NOMO-1 treated with dmso at 0.1 percent for 144 hours (cell line): Measurements from ENCODE around the gene PLOD3.
"Not testable (repeated sequence)": the region's sequence is repeated elsewhere in the genome, so short reads cannot be mapped to it uniquely, and the experiment has no call there.

Experiments
- DNase-seq: peaks from one replicate; lab custom pipeline; 2025; ENCODE audit not compliant: unreplicated experiment; lab: John Stamatoyannopoulos, UW

The PLOD3 gene, protein sequence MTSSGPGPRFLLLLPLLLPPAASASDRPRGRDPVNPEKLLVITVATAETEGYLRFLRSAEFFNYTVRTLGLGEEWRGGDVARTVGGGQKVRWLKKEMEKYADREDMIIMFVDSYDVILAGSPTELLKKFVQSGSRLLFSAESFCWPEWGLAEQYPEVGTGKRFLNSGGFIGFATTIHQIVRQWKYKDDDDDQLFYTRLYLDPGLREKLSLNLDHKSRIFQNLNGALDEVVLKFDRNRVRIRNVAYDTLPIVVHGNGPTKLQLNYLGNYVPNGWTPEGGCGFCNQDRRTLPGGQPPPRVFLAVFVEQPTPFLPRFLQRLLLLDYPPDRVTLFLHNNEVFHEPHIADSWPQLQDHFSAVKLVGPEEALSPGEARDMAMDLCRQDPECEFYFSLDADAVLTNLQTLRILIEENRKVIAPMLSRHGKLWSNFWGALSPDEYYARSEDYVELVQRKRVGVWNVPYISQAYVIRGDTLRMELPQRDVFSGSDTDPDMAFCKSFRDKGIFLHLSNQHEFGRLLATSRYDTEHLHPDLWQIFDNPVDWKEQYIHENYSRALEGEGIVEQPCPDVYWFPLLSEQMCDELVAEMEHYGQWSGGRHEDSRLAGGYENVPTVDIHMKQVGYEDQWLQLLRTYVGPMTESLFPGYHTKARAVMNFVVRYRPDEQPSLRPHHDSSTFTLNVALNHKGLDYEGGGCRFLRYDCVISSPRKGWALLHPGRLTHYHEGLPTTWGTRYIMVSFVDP

DNA sequence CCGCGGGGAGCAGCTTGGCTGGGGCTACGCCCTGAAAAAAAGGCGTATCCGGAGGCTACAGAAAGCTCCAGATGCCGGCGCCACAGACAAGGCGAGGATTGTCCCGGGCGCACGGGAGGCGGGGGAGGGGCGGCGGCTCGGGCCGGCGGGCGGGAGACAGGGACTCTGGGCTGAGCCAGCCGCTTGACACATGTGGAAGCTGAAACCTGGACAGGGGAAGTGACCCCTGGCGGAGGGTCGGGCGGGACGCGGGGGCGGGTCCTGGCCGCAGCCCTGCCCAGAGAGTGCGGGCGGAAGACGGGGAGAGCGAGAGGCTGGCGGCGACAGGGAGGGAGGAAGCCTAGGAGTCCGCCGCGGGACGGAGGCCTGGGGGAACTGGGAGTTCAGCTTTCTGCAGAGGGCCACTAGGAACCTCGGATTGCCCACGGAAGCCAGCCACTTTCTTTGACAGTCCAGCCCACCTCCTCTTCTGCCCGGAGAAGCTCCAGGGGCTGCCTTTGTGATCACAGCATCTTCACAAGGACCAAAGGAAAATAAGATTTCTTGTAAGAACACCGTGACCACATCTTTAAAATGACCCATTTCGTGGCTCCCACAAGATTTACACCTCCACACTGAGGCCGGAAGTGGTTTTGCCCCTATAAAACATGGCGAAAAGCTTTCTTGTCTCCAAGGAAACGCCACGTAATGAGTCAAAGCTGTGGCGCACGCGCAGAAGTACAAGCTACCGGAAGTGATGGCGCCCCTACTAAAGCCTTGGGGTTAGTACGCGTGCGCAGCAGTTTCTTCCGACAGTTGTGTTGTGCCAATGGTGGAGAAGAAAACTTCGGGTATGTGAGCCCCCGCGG, at the start of gene PLOD3, which contains the start of gene ZNHIT1:
PLOD3 (minus strand) TSS at position 194 of the 848 bp plus-strand sequence. CDS start 307 bp downstream, outside the sequence.
ZNHIT1 (plus strand) TSS at position 778 of the 848 bp plus-strand sequence; CDS start at position 809, 31 bp downstream.
- DNase-seq, result peak; percentile 96

DNA sequence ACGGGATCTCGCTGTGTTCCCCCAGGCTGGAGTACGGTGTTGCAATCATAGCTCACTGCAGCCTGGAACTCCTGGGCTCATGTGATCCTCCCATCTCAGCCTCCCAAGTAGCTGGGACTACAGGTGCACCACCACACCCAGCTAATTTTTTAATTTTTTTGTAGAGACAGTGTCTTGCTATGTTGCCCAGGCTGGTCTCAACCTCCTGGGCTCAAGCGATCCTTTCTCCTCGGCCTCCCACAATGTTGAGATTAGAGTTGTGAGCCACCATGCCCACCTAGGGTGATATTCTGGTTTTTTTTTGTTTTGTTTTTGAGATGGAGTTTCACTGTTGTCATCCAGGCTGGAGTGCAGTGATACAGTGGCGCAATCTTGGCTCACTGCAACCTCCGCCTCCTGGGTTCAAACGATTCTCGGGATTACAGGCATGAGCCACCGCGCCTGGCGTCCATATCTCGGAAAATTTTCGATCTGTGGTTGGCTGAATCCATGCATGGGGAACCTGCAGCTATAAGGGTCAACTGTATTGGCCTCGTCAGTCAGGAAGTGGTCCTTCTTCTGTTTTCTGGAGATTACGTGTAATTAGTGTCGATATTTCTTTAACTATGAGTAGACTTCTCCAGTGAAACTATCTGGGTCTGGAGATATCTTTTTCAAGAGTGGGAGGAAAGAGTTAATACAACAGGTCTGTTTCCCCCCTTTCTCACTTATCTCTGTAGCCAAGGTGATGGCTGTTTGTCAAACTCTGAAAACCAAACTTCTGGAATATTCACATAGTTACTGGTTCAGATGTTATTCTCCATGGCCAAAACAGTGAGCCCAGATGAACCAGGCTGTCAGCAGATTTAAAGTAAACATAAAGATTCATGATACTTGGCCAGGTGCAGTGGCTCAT, 48.5 kb upstream of the PLOD3 start:
- DNase-seq, result no peak

DNA sequence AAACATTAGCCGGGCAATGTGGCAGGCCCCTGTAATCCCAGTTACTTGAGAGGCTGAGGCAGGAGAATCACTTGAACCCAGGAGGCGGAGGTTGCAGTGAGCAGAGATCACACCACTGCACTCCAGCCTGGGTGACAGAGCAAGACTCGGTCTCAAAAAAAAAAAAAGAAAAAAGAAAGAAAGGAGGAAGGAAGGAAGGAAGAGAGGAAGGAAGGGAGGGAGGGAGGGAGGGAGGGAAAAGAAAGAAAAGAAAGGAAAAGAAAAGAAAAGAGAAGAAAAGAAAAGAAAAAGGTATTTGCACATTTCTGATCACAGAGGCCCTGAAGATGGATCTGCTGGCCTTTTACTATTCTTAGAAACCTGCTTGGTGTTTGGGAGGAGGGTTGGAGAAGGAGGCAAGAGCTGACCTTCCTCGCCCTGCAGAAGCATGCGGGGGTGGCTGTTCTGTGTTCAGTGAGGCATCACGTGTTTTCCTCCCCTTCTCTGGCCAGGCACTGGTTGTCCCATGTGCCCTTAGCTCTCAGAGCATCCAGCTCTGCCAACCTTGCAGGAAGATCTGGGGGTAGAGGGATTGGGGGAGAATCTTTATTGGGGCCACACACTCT, 46.8 kb upstream of the PLOD3 start:
- DNase-seq, result not testable (repeated sequence)

DNA sequence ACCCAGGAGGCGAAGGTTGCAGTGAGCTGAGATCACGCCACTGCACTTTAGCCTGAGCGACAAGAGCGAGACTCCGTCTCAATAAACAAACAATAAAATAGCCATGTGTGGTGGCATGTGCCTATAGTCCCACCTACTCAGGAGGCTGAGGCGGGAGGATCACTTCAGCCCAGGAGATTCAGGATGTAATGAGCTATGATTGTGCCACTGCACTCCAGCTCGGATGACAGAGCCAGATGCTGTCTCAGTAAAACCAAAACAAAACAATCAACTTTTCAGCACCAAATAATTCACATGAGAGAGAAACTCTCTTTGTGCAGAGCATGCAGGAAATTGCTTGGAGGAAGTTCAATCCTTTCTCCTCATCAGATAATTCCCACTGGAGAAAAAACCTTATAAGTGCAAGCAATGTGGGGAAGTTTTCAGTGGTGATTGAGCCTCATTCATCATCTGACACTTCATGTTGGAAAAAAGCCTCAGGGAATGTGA, 40.9 kb upstream of the PLOD3 start:
- DNase-seq, result no peak

DNA sequence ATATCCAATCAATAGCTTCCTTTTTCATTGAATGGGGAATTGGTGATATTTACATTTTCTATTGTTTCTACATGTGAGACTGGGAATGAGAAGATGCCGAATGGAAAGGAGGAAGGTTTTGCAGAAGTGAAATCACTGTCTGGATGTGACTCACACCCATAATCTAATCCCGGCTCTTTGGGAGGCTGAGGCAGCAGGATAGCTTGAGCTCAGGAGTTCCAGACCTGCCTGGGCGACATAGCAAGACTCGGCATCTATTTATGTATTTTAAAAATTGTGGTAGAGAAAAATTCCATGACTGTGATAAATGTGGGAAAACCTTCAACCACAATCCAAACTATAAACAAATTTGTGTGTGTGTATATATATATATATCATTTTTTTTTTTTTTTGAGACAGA, 38.4 kb upstream of the PLOD3 start:
- no peak for DNase-seq

DNA sequence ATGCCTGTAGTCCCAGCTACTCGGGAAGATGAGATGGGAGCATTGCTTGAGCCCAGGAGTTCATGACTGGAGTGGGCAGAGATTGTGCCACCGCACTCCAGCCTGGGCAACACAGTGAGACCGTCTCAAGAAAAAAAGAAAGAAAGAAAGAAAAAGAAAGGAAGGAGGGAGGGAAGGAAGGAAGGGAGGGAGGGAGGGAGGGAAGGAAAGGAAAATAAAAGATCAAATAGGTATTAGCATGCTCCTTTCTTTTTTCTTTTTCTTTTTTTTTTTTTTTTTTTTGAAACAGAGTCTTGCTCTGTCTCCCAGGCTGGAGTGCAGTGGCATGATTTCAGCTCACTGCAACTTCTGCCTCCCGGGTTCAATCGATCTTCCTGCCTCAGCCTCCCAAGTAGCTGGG, 35.8 kb upstream of the PLOD3 start:
- DNase-seq, result not testable (repeated sequence)

DNA sequence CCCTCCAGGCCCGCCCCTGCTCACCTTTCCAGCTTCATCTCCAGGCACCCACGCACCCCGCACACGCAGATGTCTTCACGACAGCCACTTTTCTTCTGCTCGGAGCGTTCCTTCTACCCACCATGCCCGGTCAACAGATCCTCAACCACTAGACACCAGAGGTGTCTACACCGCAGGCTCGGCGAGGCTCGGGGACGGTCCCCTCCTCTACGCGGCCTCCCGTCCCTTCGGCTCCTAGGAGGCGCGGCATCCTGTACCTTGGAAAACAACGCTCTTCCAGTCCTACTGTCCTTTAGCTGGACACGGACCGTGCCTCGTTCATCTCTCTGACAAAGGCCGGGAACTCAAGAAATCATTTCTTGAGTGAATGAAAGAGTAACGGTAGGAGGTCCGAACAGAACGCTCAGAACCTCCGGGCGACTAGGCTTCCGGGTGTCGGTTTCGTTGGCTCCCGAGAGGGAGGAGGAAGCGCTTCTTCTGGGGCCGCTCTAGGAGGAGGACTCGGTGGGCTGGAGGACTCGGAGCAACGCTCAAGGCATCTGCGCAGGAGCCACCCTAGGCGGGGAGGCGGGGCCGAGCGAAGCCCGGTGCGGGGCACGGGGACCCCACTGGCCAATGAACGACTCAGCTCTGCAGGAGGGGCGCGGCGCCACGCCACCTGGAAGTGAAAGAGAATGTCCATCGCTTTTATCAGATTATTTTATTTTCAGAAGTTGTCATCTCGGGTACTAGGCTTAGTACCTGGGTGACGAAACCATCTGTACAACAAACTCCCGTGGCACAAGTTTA, 34.7 kb upstream of the PLOD3 start:
- DNase-seq, result peak; percentile 100

DNA sequence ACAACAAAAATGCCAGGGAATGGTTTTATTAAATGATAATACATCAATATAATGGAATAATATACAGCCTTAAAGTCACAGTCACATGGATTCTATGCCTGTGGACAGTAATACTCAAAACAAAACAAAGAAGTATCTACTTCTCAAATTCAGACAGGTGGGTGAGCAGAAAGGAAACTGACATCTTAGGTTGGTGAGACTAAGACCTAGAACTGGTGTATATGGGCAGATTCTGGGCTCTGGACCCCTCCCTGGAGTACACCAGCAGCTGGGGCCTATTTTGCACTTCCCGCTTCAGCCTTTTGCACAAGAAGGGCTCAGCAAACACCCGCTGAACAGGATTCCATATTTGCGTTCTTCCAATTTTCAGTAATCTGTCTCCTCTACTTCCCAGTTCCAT, 32.9 kb upstream of the PLOD3 start:
- no peak for DNase-seq

DNA sequence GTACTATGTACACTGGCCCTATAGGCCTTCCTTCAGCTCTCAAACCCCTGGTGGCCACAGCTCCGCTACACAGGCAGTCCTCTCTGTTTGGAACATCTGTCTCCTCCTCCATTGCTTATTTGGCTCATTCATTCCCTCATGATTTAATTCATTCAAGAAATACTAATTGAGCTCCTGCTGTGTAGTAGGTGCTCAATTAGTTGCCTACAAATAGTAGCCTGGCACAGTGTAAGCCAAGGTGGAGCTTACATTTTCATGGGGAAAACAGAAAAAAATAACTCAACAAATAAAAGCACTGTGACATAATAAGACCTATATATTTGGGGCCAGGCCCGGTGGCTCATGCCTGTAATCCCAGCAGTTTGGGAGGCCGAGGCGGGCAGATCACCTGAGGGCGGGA, 30.9 kb upstream of the PLOD3 start:
- no peak for DNase-seq

DNA sequence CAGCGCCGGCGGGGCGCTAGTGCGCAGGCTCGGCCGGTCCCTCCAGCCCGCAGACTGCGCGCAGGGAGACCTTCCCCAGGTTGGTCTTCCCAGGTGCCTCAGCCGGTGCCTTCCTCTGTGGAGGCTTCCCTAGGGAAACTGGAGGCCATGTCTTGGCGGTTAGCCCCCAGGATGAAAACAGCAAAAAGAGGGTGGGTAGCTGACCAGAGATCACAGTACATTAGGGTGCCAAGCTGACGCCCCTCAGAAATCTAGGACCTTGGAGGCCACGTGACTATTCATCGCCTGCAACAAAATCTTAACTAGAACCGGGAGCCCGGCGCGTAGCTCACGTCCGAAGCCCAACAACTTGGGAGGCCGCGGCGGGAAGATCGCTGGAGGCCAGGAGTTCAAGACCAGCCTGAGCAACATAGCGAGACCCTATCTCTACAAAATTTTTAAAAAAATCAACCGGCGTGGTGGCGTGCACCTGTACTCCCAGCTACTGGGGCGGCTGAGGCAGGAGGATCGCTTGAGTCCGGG, 27.8 kb upstream of the PLOD3 start:
- DNase-seq, result no peak

DNA sequence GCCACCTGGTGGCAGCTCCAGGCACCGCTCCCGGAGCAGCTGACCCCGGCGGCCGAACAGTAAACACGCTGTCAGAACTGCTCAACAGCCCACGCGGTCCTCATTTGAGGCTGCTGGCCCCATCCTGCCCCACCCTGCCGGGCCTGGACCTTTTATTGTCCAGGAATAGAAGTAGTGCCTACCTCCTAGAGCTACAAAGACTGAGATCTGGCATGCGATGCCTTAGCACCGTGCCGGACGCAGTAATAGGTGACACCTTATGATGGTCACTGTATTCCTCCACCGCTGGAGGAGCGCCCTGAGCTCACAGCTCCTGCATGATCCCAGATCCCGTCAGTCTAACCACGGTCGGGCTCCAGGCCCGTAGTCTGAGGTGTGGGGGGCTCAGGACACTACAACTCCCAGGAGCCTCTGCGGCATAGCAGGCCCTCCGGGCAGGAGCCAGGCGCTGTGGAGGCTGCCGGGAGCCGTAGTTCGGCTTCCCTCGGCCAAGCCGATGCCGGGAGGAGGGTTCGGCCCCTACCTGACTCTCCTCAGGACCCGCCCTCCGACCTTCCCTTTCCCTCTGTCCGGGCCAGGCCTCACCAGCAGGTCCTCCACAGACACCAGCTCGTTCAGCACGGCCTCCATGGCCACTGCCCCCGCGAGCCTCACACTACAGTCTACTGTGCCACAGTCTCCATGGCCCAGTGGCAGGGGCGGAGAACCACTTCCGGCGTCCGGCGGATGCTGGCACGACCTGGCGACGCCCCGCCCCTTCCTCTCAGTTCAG, 27.2 kb upstream of the PLOD3 start, which contains the start of gene FIS1:
FIS1 (minus strand) TSS at position 707 of the 772 bp plus-strand sequence; CDS start at position 630, 77 bp downstream.
- DNase-seq, result peak; percentile 97

DNA sequence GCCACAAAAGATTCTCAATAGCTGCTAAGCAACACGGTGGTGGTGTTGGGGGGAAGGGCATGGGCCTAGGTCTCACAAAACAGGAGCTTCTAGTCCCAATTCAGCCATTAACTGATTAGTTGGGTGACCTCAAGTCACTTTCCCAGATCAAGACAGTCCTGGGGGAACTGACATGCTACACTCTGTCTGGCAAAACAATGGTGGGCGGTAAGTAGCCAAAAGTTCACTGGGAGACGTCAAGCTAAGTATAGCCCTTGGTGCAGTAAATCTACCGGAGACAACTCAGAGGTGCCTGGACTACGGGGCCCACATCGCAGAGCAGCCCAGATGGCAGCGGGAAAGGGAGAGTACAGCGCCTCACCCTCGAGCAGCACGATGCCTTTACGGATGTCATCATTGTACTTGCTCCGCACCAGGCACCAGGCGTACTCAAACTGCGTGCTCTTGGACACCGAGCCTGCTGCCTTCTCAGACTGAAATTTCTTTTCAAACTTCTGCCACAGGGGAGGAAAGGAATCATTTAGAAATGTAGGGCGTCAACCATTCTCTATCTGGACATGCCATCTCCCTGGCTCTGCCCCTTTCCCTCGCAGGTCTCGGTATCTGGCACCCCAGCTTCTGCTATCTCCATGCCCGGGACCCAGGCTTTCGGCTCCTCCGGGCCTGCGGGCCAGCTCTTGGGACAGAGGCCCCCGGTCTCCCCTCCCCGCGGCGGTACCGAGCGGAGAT, 26.4 kb upstream of the PLOD3 start:
- no peak for DNase-seq

DNA sequence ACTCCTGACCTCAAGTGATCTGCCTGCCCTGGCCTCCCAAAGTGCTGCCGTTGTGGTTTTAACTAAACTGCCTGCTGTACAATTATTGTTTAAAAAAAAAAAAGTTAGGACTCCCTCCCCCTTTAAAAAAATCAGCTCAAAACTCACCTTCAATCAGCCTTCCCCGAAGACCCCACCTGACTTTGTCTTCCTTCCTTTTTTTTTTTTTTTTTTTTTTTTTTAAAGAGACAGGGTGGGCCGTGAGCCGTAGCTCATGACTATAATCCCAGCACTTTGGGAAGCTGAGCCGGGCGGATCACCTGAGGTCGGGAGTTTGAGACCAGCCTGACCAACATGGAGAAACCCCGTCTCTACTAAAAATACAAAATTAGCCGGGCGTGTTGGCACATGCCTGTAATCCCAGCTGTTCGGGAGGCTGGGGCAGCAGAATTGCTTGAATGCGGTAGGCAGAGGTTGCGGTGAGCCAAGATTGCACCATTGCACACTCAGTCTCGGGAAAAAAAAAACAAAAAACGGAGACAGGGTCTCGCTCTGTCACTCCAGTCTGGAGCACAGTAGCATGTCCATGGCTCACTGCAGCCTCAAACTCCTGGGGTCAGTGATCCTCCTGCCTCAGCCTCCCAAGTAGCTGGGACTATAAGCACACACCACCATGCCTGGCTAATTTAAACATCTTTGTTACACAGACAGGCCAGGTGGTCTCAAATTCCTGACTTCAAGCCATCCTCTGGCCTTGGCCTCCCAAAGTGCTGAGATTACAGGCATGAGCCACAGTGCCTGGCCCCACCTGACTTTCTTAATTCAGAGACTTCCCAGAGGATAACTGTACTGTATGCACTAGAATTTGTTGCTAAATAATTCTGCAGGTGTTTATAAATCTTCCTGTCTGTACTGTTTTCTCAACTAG, 24.3 kb upstream of the PLOD3 start:
- DNase-seq, result peak; percentile 86

DNA sequence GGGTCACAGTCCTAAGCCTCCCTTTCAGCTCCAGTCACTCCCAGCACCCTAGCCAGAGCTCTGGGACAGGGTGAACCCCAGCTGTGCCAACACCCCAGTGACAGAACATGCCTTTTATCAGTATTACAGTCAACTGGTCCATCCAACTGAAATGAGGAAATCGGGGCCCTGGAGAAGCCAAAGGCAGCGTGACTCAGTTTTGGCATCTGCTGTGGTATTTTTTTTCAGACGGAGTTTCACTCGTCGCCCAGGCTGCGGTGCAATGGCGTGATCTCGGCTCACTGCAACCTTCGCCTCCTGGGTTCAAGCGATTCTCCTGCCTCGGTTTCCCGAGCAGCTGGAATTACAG, 23.6 kb upstream of the PLOD3 start:
- peak; percentile 66 for DNase-seq

DNA sequence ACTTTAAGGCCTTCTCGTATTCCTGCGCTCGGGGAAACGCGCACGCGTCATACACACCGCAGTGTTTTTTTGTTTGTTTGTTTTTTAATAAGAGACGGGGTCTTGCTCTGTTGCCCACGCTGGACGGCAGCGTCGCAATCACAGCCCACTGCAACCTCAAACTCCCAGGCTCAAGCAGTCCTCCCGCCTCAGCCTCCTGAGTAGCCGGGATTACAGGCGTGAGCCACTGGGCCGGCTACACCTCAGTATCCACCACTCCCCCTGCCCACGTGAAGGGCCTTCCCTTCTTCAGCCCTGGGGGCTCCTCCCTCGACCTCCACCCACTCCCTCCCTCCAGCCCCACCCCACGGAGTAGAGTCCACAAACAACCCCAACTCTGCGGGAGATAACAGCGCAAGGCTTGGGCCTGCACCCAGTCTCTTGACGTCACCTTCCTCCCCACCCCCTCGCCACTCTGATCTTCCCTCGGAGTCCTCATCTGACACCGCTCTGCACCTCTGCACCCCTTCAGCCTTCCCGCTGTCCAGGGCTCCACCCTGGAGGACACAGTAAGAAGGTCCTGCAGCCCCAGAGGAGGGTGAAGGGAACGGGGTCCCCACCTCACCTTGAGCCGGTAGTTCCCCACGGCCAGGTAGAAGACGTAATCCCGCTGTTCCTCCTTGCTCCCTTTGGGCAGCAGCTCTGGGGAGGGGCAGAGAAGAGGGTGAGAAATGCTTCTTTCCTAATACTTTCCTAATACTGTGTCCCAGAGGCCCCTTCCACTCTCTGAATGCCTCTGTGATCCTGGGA, 23.0 kb upstream of the PLOD3 start:
- no peak for DNase-seq

DNA sequence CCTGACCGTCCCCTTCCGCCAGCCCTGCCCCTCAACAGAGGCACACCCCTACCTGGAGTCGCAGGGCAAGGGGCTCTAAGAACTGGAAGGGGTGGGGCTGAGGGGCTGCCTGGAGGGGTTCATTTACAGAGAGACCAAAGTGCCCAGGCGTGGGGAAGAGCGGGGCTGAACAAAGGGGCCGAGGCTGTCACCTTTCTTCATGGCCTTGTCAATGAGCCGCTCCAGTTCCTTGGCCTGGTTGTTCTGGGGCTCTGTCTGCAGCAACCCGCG, 22.5 kb upstream of the PLOD3 start:
- no peak for DNase-seq
